ENCODE results near the gene ANKRD9. TPM values are rescaled to one million over a fixed set of nuclear protein-coding genes. Genes with fewer than 3 reads are reported as not detected.

Gene ANKRD9
- total and polyA plus RNA-seq, 9 of the 15 experiments (the other 6 are each of a cell fraction or from before 2014, with no cell fraction given), result 0.04 to 32.9 (median 5.3) TPM

DNA sequence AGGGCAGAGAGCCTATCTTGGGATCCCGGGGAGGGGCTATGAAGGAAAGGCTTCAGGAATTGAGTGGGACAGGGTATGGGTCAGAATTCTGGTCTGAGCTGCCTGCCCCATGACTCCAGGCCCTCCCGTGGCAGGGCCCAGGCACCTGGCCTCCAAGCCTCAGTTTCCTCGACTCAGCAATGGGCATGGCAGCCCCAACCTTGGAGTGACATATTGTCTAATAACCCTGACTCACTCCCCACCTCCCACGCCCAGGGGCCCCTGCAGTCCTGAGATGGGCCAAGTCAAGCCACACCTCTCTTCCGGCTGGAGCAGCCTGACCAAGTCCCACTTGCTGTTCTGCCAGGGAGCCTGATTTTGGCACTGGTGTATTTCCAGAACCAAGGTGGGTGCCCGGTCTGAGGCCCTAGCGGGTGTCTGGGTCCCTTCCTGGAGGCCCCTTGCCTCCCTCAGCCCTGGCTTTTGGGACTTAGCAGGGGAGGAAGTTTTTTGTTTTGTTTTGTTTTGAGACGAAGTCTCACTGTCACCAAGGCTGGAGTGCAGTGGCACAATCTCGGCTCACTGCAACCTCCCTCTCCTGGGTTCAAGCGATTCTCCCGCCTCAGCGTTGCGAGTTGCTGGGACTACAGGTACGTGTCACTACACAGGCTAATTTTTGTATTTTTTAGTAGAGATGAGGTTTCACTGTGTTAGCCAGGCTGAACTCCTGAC is 42.6 kb upstream of the ANKRD9 start (continued):
- TF ChIP-seq RBM17 (IDR thresholded peaks at IDR 0.05; ENCODE audit: borderline replicate concordance, low read depth, low read length), result no peak
- TF ChIP-seq BCOR (IDR thresholded peaks at IDR 0.05), result peak; percentile 96
- TF ChIP-seq MTA3 (IDR thresholded peaks at IDR 0.05; ENCODE audit: borderline replicate concordance), result peak; percentile 69
- peak; percentile 47; the same call in 1 of the 2 replicates for TF ChIP-seq PHF8 (IDR thresholded peaks at IDR 0.05; ENCODE audit: borderline replicate concordance, low read length)
- TF ChIP-seq GABPA (tag; conservative IDR thresholded peaks at IDR 0.05; ENCODE audit: low read depth), result peak; percentile 50; the same call in 1 of the 2 replicates
- TF ChIP-seq TRIM24 (IDR thresholded peaks at IDR 0.05), result peak in 1 of 2 experiments; percentile 61; a peak in 1 of 4 replicates
- TF ChIP-seq, protein P1, sequence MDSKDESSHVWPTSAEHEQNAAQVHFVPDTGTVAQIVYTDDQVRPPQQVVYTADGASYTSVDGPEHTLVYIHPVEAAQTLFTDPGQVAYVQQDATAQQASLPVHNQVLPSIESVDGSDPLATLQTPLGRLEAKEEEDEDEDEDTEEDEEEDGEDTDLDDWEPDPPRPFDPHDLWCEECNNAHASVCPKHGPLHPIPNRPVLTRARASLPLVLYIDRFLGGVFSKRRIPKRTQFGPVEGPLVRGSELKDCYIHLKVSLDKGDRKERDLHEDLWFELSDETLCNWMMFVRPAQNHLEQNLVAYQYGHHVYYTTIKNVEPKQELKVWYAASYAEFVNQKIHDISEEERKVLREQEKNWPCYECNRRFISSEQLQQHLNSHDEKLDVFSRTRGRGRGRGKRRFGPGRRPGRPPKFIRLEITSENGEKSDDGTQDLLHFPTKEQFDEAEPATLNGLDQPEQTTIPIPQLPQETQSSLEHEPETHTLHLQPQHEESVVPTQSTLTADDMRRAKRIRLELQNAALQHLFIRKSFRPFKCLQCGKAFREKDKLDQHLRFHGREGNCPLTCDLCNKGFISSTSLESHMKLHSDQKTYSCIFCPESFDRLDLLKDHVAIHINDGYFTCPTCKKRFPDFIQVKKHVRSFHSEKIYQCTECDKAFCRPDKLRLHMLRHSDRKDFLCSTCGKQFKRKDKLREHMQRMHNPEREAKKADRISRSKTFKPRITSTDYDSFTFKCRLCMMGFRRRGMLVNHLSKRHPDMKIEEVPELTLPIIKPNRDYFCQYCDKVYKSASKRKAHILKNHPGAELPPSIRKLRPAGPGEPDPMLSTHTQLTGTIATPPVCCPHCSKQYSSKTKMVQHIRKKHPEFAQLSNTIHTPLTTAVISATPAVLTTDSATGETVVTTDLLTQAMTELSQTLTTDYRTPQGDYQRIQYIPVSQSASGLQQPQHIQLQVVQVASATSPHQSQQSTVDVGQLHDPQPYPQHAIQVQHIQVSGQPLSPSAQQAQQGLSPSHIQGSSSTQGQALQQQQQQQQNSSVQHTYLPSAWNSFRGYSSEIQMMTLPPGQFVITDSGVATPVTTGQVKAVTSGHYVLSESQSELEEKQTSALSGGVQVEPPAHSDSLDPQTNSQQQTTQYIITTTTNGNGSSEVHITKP (IDR thresholded peaks at IDR 0.05; ENCODE audit: partially characterized antibody), result peak; percentile 68
- TF ChIP-seq, protein P2, sequence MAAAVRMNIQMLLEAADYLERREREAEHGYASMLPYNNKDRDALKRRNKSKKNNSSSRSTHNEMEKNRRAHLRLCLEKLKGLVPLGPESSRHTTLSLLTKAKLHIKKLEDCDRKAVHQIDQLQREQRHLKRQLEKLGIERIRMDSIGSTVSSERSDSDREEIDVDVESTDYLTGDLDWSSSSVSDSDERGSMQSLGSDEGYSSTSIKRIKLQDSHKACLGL (CRISPR knock-in tag; IDR thresholded peaks at IDR 0.05; ENCODE audit: borderline replicate concordance, poor library complexity, severe bottlenecking), result no peak
- peak; percentile 89 for TF ChIP-seq ZNF316 (IDR thresholded peaks at IDR 0.05)
- peak; percentile 58 for TF ChIP-seq NFRKB (IDR thresholded peaks at IDR 0.05; ENCODE audit: low read depth)
- peak; percentile 76 for TF ChIP-seq SMARCA5 (IDR thresholded peaks at IDR 0.05)
- TF ChIP-seq GATA2 (CRISPR knock-in tag; IDR thresholded peaks at IDR 0.05), result peak; percentile 76
- TF ChIP-seq RAD21 (CRISPR knock-in tag; conservative IDR thresholded peaks at IDR 0.05 in 1 of 2, IDR thresholded peaks at IDR 0.05 in 1 of 2), result no peak
- TF ChIP-seq SREBF2 (CRISPR knock-in tag; IDR thresholded peaks at IDR 0.05), result no peak
- TF ChIP-seq MEF2A (IDR thresholded peaks at IDR 0.05; ENCODE audit: control insufficient read depth, low read depth, low read length), result no peak
- TF ChIP-seq EHMT2 (IDR thresholded peaks at IDR 0.05), result peak; percentile 55; the same call in 1 of the 2 replicates
- TF ChIP-seq, protein P3, sequence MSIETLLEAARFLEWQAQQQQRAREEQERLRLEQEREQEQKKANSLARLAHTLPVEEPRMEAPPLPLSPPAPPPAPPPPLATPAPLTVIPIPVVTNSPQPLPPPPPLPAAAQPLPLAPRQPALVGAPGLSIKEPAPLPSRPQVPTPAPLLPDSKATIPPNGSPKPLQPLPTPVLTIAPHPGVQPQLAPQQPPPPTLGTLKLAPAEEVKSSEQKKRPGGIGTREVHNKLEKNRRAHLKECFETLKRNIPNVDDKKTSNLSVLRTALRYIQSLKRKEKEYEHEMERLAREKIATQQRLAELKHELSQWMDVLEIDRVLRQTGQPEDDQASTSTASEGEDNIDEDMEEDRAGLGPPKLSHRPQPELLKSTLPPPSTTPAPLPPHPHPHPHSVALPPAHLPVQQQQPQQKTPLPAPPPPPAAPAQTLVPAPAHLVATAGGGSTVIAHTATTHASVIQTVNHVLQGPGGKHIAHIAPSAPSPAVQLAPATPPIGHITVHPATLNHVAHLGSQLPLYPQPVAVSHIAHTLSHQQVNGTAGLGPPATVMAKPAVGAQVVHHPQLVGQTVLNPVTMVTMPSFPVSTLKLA (conservative IDR thresholded peaks at IDR 0.05), result peak; percentile 17 to 57; a peak in 3 of 4 replicates
- 0 out of 4 replicates have a peak, but pooled peaks of 1 of the 2 experiments have one; percentile 39 for TF ChIP-seq TBL1XR1 (IDR thresholded peaks at IDR 0.05; ENCODE audit: low read length in 2 of 2)
- no peak for TF ChIP-seq ARID2 (IDR thresholded peaks at IDR 0.05)
- TF ChIP-seq TCFL5 (CRISPR knock-in tag; conservative IDR thresholded peaks at IDR 0.05), result no peak
- no peak for TF ChIP-seq WHSC1 (IDR thresholded peaks at IDR 0.05; ENCODE audit: low read length)
- TF ChIP-seq SNRNP70 (optimal IDR thresholded peaks at IDR 0.05; ENCODE audit: low read depth, low read length), result no peak
- no peak for TF ChIP-seq ZNF696 (CRISPR knock-in tag; conservative IDR thresholded peaks at IDR 0.05)
